Measurements from ENCODE around the gene CDC20.
"Not testable (repeated sequence)": the region's sequence is repeated elsewhere in the genome, so short reads cannot be mapped to it uniquely, and the experiment has no call there.

Gene CDC20

DNA sequence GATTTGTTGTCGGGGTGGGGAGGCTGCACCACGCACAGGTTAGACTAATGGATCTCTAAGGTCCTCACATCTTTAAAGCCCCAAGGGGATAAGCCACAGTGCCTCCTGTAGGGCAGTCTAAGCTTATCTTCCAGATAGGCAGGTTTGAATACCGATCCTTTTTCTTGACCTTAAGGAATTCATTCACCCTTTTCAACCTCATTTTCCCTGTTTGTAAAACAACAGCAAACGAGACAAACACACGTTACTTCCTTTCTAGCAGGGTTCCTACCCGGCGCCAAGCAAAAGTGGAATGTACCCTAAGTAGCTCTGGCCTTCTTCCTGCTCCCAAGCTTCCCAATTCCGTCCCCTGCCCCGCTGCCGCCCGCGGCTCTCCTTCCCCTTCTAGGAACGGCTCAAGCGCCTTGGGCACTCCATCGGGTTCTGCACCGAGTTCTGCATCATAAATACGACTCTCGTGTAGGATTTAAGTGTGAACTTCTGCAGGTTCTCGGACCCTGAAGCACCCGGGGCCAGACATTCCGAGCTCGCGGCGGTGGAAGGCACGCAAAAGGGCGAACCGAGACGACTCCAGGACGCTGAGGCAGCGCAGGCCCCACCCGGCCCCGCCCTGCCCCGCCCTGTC, 548 bp upstream of the CDC20 start:
- DNase-seq = no peak

DNA sequence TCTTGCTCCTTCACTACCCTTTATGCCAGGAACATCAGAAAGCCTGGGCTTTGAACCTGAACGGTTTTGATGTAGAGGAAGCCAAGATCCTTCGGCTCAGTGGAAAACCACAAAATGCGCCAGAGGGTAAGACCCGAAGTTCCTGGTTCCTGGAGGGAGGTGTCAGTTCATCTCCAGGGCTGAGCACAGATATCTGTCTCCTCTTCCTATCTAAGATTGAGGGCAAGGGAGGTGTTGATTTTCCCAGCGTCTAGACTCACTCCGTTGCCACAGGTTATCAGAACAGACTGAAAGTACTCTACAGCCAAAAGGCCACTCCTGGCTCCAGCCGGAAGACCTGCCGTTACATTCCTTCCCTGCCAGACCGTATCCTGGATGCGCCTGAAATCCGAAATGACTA, 915 bp downstream of the CDC20 start:
- no peak for DNase-seq

- no peak for DNase-seq
Observed at GRCh38 chr1:43360616-43361015, 1.8 kb downstream of the CDC20 start.

- no peak for DNase-seq
Observed at GRCh38 chr1:43363283-43363934, 4.6 kb downstream of the CDC20 start.

GRCh38 chr1:43363935-43364525, 5.2 kb downstream of the CDC20 start:
- no peak for DNase-seq

DNA sequence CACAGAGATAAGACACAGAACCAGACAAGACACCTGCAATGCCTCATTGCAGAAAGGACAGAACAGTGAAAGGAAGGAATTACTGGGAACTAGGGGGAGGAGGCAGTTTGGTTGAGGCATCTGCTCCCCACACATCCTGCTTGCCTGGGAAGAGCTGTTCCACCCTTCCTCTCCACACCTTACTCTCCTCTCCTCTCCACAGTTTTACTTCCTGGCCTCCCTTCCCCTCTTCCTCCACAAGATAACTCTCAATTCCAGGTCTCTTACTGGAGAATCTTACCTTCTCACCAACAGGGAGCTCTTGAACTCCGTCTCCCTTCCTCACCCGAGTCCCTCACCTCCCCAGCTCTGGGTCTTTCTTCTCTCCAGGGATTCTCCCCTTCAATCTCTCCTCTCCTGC, 6.9 kb downstream of the CDC20 start:
- no peak for DNase-seq

GRCh38 chr1:43366179-43366578, 7.4 kb downstream of the CDC20 start:
- no peak for DNase-seq

DNA sequence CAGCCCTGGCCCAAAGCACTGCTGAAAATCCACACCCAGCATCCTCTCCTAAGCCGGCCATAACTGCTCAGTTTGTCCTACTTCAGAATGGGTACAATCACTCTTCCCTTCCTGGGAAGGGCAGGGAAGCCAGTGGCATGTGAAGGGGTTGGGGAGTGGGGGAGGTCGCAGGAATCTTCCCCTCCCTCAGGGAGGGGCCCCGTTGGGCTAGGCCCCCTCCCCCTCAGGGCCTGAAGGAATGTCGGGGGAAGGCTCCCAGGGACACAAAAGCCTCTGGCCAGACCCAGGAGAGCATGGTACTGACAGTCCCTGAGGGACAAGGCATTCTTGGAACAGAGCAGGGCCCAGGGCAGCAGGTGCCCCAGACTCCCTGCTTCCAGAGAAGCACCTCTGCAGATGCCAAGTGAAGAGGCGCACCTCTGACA, 7.8 kb downstream of the CDC20 start:
- no peak for DNase-seq

DNA sequence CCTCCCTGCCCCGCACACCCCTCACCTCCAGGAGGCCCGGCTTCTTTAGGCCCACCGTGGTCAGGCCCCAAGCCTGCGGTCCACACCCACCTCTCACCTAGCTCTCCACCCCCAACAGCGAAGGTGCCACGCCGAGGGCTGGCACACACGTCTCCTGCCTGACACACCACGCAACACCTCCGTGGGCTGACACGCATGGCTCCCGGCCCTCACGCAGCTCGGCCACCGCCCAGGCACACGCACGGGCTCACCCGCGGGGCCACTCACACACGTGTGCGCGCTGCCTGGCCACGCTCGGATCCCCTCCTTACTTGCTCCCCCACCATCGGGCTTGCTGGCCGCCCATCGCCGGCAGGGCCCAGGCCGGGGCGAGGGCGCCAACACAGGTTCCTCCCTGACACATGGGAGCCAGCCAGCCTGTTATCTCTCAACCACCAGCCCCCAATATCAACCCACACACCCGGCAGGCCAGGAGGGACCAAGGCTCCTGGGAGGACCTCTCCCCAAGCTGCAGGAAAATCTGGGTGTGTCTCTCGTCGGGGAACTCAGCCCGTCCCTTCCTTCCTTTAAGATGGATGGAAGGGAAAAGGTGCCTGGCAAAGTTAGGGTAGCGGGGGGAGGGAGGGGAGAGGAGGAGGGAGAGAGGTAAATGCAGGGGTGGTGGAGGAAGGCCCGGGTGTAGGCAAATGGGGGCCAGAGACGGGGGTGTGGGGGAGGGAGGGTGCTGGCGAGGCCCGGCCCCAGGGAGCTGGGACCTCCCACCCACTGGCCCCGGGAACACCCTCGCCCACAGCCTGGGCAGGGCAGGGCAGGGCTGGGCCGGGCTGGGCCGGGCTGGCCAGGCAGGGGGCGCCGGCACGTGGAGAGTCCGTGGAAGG, 8.5 kb downstream of the CDC20 start:
- DNase-seq = peak in 1 of 2 donors; percentile 18

- peak; percentile 86 to 89 for DNase-seq
Observed at GRCh38 chr1:43367904-43368645, 9.3 kb downstream of the CDC20 start, which contains the start of gene ELOVL1. Gene ELOVL1, minus strand, starts transcription at chr1:43368011. Its CDS starts 2,402 bp downstream, at chr1:43365609.

DNA sequence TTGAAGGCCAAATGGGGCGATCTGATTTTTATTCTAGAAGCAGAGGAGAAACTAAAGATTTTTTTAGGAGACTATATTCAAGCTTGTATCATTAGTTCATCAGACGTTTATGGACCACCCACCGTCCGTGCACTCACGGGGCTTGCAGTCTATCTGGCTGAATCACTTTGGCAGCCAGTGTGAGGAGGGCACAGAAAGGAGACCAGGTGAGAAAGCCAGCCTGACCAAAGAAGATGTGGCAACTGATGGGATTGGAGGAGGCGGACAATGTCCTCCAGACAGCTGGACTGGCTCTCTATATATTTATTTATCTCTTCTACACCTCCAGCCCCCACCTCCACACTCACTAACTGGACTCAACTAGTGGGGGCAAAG, 9.9 kb downstream of the CDC20 start:
- DNase-seq = no peak

- DNase-seq = not testable (repeated sequence)
Observed at GRCh38 chr1:43369779-43370178, 11.0 kb downstream of the CDC20 start.

DNA sequence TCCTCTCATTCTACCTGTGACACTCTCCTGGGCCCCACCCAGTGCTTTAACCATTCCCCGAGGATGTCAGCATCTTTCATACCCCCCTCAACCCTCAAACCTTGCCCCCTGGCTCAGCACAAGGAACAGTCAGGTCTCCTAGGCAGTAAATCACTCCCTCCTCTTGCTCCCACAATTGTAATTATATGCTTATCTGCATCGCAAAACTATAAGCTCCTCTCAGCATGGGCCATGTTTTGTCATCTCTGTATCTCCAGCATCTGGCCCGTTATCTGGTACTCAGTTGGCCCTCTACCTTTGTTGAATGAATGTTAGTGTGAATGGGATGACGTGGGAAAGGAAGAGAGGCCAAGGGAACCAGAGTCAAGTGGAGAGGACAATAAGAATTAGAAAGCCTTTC, 11.8 kb downstream of the CDC20 start:
- no peak for DNase-seq

DNA sequence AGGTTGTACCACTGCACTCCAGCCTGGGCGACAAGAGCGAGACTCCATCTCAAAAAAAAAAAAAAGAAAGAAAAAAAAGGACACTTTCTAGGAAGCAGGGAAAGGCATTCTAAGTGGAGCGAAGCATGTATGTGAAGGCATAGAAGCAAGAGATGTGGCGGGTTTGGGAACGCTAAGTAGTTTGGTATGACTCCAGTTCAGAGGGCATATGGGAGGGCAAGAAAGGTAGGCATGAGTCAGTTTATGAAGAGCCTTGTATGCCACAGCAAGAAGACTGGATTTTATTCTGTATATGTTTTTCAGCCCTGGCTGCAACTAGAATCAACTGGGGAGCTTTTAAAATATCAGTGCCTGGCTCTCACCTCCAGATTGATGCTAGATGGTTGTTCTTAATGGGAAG, 13.4 kb downstream of the CDC20 start:
- no peak for DNase-seq

DNA sequence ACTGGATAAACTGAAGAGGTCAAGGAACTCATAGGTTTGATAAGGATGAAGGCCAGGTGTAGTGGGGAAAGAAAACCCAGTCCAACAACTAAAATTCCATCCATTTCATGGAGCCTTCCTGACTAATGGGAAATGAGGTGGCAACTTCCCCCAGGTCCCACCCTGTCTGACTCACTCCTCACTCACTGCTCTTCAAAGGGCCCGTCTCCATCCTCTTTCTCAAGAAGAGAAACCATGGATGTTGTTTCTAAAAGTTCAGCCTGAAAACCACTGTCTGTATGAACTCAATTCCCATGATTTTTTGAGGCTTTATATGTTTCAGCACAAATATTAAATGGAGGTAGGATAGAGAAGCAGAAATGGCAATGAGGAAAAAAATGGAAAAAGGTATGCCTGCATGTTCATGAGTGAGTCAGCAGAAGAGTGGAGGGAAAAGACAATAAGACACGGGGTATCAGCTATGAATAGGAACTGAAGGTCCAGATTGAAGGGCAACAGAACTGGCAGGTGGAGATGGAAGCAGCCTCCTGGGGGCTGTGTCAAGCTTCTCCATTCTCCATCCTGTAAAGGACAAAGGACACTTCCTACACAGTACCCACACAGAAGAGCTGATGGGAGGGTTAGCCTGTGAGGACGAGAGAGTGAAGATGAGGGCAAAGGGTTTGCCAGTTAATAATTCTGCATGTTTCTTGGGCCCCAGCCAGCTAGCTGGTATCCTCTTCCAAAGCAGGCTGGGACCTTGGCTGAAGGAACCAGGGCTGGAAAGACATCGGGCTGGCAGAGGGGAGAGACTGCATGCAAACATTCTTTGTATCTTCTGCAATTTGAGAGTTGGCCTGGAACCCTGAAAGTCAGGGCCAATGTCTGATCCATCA, 14.5 kb downstream of the CDC20 start:
- DNase-seq = no peak

DNA sequence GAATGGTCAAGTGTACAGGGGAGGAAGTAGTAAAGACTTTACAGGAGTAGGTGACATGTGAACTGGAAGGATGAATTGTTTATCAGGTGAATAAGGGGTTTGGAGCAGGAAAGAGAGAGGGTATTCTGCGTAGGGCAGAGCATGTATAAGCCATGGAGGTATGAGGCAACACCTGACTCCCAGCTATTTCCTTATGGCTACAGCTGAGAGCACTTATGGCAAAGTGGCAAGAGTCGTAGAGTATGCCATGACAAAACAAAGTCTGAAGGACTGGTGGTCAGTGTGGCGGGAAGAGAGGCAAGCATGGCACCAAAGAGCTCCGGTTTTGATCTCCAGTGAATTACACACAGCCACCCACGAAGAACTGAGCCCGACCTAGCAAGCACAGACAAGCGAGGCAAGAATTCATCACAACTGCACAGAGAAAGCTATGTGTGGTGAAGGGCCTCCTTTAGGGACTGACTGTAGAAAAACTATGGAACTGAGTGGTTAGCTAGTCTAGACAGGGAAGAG, 18.0 kb downstream of the CDC20 start:
- DNase-seq = no peak

DNA sequence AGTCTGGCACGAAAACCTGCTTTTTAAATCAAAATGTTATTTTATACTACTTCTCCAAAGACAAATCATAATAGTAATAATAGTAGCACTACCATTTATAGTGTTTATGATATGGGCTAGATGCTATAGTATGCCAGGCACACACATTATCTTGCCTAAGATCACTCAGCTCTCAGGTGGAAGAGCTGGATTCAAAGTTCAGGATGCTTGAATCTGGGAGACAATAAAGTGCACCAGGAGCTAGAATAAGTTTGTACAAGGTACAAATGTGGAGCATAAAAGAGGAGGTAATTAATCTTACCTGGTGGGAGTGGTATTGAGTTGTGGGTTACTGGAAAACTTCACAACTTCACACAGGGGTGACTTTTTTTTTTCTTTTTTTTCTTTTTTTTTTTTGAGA, 19.1 kb downstream of the CDC20 start:
- no peak for DNase-seq

DNA sequence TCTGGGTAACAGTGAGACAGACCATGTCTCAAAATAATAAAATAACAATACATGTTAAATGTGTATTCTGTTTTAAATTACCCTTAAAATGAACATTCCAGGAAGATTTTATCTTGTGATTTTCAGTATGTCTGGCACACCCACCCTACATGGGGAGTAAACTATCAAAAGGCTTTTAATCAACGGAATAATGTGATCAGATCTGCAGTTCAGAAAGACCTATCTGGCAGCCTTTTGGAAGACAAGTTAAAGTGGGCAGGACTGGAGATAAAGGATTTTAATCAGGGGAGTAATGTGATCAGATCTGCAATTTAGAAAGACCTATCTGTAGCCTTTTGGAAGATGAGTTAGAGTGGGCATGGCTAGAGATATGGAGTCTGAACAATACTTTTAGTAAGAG, 20.7 kb downstream of the CDC20 start:
- DNase-seq = no peak

DNA sequence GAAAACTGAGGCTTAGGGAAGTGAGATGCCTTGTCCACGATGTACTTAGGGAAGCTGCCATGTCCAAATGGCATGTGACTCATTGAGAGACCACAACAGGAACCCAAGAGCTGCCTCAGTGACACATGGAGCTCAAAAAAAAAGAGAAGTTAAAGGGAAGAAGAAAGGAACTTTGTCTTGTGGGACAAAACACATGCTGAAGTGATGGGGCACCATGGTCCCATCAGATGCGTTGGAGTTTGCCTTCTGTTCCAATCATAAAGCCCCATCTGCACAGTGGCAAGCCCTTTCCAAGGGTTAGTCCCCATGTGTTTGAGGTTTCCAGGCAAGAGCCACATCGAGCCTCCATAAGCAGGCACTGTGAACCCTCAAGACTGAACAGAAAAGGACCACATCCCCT, 22.8 kb downstream of the CDC20 start:
- DNase-seq = no peak

- no peak for DNase-seq
Observed at GRCh38 chr1:43382027-43382779, 23.4 kb downstream of the CDC20 start.

GRCh38 chr1:43383449-43383848, 24.7 kb downstream of the CDC20 start:
- DNase-seq = no peak

Data from stimulated activated CD4-positive, alpha-beta T cell treated with anti-CD3 and anti-CD28 coated beads, Interleukin-2, amount 100 ng/mL, for 48 hours (primary cell).